MCF 10A (cell line): Measurements from ENCODE around the gene IDH3B. TPM values are rescaled to one million over a fixed set of nuclear protein-coding genes. Genes with fewer than 3 reads are reported as not detected.

ENCODE experiments used
- BruUV-seq: library from RNA; stranded (reverse); fragments of 400-500 nt; replicated peaks from 2 replicates; lab custom pipeline; 2021; lab: Mats Ljungman, UMichigan
- CTCF ChIA-PET: fragments of 300-600 bp; sonication (Branson Sonifier 250); formaldehyde crosslinking; extraction: SDS; loops from one replicate; lab custom pipeline; 2021; ENCODE audit warnings: antibody characterized with exemption, inconsistent platforms; lab: Yijun Ruan, JAX
- POLR2A ChIA-PET: fragments of 300-600, 350-650 bp; sonication (Branson Sonifier 250); formaldehyde crosslinking; extraction: SDS; loops from one replicate; lab custom pipeline; 2020; ENCODE audit warnings: antibody characterized with exemption, inconsistent platforms; lab: Yijun Ruan, JAX
- DNase-seq: peaks from one replicate; pipeline ENCODE4 v3.0.0-alpha.2; 2018; ENCODE audit not compliant: unreplicated experiment
- H3K27ac Mint-ChIP-seq: one replicate; pipeline ENCODE4 v1.8.0; 2022; ENCODE audit warnings: mild to moderate bottlenecking, low read depth, mixed read lengths; ENCODE audit not compliant: unreplicated experiment
- H3K27me3 Mint-ChIP-seq: one replicate; pipeline ENCODE4 v1.8.0; 2022; ENCODE audit warnings: mixed read lengths; ENCODE audit not compliant: insufficient read depth, unreplicated experiment
- H3K36me3 Mint-ChIP-seq: one replicate; pipeline ENCODE4 v1.8.0; 2022; ENCODE audit warnings: mild to moderate bottlenecking, moderate library complexity, mixed read lengths; ENCODE audit not compliant: insufficient read depth, unreplicated experiment
- H3K4me1 Mint-ChIP-seq: one replicate; pipeline ENCODE4 v1.8.0; 2022; ENCODE audit warnings: mixed read lengths; ENCODE audit not compliant: insufficient read depth, unreplicated experiment
- H3K4me3 Mint-ChIP-seq: one replicate; pipeline ENCODE4 v1.8.0; 2022; ENCODE audit warnings: mild to moderate bottlenecking, moderate library complexity, mixed read lengths; ENCODE audit not compliant: unreplicated experiment
- H3K9me3 Mint-ChIP-seq: one replicate; pipeline ENCODE4 v1.8.0; 2022; ENCODE audit warnings: mixed read lengths; ENCODE audit not compliant: unreplicated experiment
- intact Hi-C: fragments of 100-400 bp; cut with micrococcal nuclease; formaldehyde crosslinking; loops from 2 replicates; pipeline ENCODE4 v1.14.1; 2022
- total RNA-seq: library from RNA; stranded (reverse); gene quantifications from 2 replicates; pipeline ENCODE4 v1.2.3, GENCODE V29; 2022
- TF ChIP-seq, protein P1 (sequence below): fragments of 200-600 bp; IDR thresholded peaks from one replicate; pipeline ENCODE4 v1.8.0; 2022; ENCODE audit warnings: antibody characterized with exemption, mild to moderate bottlenecking; ENCODE audit not compliant: unreplicated experiment

IDH3B gene
- total RNA-seq, 1 experiment from 2014 or later = 102 TPM

DNA sequence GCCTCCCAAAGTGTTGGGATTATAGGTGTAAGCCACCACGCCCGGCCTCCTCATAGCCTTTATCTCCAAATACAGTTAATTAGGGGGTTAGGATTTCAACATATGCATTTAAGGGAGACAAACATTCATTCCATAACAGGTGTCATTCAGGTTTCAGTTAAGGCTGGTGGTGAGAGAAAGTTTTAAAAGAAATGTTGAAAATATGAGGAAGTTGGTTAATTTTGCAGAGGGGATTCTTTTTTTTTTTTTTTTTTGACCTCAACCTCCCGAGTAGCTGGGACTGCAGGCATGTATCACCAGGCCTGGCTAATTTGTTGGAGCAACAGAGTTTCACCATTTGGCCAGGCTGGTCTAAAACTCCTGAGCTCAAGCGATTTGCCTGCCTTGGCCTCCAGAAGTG is 16.0 kb upstream of the IDH3B start:
- Mint-ChIP-seq H3K27ac (no peak overlapping the region), H3K4me1 (no peaks in the 10 kb centered on the region), H3K9me3 (peaks cover 9% of the 10 kb centered on the region), H3K27me3 (peaks cover 39% of the 10 kb centered on the region), H3K4me3 (no peak overlapping the region), H3K36me3 (no peaks in the 10 kb centered on the region)
- CTCF ChIA-PET = no interaction called here
- no TSS peak for BruUV-seq
- POLR2A ChIA-PET = no interaction called here
- TF ChIP-seq, protein P1, sequence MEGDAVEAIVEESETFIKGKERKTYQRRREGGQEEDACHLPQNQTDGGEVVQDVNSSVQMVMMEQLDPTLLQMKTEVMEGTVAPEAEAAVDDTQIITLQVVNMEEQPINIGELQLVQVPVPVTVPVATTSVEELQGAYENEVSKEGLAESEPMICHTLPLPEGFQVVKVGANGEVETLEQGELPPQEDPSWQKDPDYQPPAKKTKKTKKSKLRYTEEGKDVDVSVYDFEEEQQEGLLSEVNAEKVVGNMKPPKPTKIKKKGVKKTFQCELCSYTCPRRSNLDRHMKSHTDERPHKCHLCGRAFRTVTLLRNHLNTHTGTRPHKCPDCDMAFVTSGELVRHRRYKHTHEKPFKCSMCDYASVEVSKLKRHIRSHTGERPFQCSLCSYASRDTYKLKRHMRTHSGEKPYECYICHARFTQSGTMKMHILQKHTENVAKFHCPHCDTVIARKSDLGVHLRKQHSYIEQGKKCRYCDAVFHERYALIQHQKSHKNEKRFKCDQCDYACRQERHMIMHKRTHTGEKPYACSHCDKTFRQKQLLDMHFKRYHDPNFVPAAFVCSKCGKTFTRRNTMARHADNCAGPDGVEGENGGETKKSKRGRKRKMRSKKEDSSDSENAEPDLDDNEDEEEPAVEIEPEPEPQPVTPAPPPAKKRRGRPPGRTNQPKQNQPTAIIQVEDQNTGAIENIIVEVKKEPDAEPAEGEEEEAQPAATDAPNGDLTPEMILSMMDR = no peak
- DNase-seq = no peak
- intact Hi-C loops = no loop called here

DNA sequence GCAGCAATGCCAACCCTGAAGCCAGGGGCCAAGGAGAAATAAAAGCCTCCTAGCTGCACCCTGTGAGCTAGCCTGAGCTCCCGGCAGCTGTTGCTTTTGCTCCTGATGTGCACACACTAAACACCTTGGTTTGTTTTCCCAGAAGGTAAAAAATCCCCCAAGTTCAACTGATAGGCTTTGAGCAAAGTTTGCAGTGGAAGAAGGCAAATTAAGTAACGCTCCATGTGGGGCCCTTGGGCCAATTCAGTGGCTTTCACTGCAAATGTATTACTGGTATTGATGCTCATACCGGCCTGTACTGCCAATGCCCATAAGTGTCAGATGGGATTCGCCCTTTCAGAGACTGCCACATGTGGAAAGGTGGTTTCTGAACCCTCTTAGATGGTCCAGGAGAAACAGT is 9.4 kb upstream of the IDH3B start:
- CTCF ChIA-PET = interaction anchor here (1.0 to 2.7 kb wide), 2 partner anchors 10 to 268 kb away, joined by 3 to 8 read pairs; partner anchors contain the start of gene IDH3B
- Mint-ChIP-seq H3K27ac (no peak overlapping the region), H3K36me3 (no peaks in the 10 kb centered on the region), H3K4me3 (no peak overlapping the region), H3K4me1 (no peaks in the 10 kb centered on the region), H3K27me3 (peaks cover 7% of the 10 kb centered on the region), H3K9me3 (no peaks in the 10 kb centered on the region)
- intact Hi-C loops = no loop called here
- POLR2A ChIA-PET = interaction anchor here (1.4 to 4.5 kb wide), 3 partner anchors 9 to 21 kb away, joined by 3 to 22 read pairs (median 7); partner anchors contain the start of genes IDH3B and NOP56
- DNase-seq = no peak
- no TSS peak for BruUV-seq
- TF ChIP-seq, protein P1 = no peak

DNA sequence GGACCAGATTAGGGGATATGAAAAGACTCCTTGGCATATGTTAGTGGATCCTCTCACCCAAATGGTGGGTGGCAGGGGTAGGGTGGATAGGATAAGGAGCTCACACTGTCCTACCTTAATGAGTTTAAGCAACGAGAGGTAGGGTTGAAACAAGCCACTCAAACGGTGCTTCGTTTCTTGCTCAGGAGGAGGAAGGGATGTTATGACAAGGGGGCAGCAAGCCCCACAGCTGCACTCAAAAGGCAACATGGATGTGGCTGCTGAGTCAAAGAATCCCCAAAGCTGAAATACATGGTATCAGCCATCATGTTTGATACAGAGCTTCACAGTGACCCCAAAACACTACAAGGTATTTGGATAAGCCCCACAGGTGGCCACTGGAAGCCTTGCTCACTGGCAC is 8.4 kb upstream of the IDH3B start:
- intact Hi-C loops = no loop called here
- no peaks in the 10 kb centered on the region for H3K36me3 Mint-ChIP-seq
- H3K4me3 Mint-ChIP-seq = no peak overlapping the region
- BruUV-seq = no TSS peak
- no peaks in the 10 kb centered on the region for H3K9me3 Mint-ChIP-seq
- H3K27me3 Mint-ChIP-seq = peaks cover 14% of the 10 kb centered on the region
- TF ChIP-seq, protein P1 = no peak
- no peak overlapping the region for H3K27ac Mint-ChIP-seq
- POLR2A ChIA-PET = interaction anchor here (1.4 to 4.5 kb wide), 2 partner anchors 8 to 20 kb away, joined by 7 to 22 read pairs; partner anchors contain the start of genes IDH3B and NOP56
- DNase-seq = no peak
- CTCF ChIA-PET = interaction anchor here (0.7 kb wide), 1 partner anchor 151 kb away, joined by 3 read pairs; no protein-coding TSS in a partner anchor
- no peaks in the 10 kb centered on the region for H3K4me1 Mint-ChIP-seq

DNA sequence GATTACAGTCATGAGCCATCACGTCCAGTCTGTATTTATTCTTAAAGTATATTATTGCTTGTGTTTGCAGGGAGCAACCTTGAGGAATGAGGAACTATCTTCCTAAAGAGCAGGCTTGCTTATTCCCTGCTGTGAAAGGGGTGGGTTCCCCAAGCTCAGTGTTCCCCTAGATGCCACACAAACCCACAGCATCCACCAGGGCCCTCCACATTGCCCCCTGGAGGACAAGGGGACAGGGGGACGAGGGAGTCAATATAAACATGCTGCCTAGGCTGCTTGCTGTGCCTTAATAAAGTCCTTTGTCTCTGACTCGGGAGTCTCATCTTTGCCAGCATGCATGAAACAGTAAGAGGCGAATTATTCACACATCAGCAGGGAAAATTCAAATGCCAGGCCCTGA is 8.0 kb upstream of the IDH3B start:
- TF ChIP-seq, protein P1 = no peak
- BruUV-seq = no TSS peak
- no peak overlapping the region for H3K27ac Mint-ChIP-seq
- H3K36me3 Mint-ChIP-seq = no peaks in the 10 kb centered on the region
- no peaks in the 10 kb centered on the region for H3K4me1 Mint-ChIP-seq
- H3K9me3 Mint-ChIP-seq = no peaks in the 10 kb centered on the region
- H3K4me3 Mint-ChIP-seq = no peak overlapping the region
- peaks cover 14% of the 10 kb centered on the region for H3K27me3 Mint-ChIP-seq
- CTCF ChIA-PET = no interaction called here
- intact Hi-C loops = no loop called here
- POLR2A ChIA-PET = interaction anchor here (4.5 kb wide), 1 partner anchor 8 kb away, joined by 22 read pairs; the partner anchor contains the start of gene IDH3B
- no peak for DNase-seq
